Measurements from ENCODE around the gene DNAI2. TPM values are rescaled to one million over a fixed set of nuclear protein-coding genes. Genes with fewer than 3 reads are reported as not detected.

The DNAI2 gene
- total and polyA plus RNA-seq, 8 donors, result 0.11 to 0.77 TPM; not detected in 6

DNA sequence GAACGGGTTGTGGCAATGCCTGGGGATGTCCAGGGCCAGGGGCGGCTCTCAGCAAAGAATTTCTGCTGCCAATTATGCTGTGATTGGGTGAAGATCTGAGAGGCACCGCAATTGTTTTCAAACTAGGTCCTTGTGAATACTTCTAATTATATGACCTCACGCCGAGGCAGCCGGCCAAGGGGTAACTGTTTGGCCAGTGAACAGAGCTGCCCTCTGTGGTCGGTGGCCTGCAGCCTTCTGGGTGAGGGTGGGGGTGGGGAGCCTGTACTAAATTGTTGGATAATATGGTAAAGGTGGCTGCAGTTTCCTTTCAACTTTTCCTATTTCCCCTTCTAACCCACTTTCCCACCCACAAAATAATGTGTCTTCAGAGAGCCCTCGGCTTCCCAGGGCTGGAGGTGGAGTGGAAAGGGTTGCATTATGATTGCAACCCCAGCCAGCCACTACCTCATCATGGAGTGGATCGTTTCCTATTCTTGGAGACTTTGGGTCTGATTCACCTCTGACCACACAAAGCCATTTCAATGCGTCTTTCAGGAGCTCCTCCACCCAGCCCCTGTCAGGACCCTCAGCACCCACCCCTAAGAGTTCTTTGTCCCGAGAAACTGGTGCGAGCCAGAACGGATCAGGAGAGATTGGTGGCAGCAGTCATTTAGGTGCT, 2.0 kb upstream of the DNAI2 start:
- Histone ChIP-seq H3K27me3 (no peaks in the 10 kb centered on the region), H3K9me3 (no peaks in the 10 kb centered on the region), H3K4me3 (no peak overlapping the region), H3K27ac (no peak overlapping the region), H3K36me3 (no peaks in the 10 kb centered on the region), H3K4me1 (peaks cover 0 to 3% (median 0%) of the 10 kb centered on the region in 3 donors)
- no peak for DNase-seq
- intact Hi-C loops (cut with DNase I), result no loop called here
- 43 to 48% methylated on average over 13 of the region's 13 CpGs for WGBS, 2 donors
- TF ChIP-seq, protein P1, sequence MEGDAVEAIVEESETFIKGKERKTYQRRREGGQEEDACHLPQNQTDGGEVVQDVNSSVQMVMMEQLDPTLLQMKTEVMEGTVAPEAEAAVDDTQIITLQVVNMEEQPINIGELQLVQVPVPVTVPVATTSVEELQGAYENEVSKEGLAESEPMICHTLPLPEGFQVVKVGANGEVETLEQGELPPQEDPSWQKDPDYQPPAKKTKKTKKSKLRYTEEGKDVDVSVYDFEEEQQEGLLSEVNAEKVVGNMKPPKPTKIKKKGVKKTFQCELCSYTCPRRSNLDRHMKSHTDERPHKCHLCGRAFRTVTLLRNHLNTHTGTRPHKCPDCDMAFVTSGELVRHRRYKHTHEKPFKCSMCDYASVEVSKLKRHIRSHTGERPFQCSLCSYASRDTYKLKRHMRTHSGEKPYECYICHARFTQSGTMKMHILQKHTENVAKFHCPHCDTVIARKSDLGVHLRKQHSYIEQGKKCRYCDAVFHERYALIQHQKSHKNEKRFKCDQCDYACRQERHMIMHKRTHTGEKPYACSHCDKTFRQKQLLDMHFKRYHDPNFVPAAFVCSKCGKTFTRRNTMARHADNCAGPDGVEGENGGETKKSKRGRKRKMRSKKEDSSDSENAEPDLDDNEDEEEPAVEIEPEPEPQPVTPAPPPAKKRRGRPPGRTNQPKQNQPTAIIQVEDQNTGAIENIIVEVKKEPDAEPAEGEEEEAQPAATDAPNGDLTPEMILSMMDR (IDR thresholded peaks at IDR 0.05), result no peak
- peak in 2 of 4 donors; percentile 24 to 33 for ATAC-seq
- no peak for FAIRE-seq

DNA sequence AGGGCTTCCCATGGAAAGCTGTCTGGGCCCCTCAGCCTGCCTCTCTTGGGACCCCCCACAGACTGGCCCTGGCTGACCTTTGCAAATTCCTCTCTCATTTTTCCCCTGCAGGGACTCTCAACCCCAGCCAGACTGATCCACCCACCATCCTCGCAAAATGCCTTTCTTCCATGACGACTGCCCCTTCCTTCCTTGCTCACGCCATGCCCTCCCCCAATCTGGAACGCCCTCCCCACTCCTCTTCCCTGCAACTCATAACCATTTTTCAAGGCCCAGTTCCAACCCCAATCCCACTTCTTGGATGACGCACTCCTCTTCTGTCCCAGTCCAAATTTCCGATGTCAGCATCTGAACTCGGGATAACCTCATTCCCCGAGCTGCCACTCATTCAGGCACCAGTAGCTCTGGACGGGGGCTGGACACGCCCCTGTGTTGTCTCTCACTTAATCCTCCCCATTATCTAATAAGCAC, 1.3 kb upstream of the DNAI2 start:
- H3K36me3 ChIP-seq, result no peaks in the 10 kb centered on the region
- no peak overlapping the region for H3K4me3 ChIP-seq
- FAIRE-seq, result no peak
- ATAC-seq, result peak in 2 of 4 donors; percentile 17 to 20
- H3K27ac ChIP-seq, result no peak overlapping the region
- no peaks in the 10 kb centered on the region for H3K27me3 ChIP-seq
- WGBS, 2 donors, result 51 to 64% methylated on average over 10 of the region's 10 CpGs
- TF ChIP-seq, protein P1 (IDR thresholded peaks at IDR 0.05), result no peak
- intact Hi-C loops (cut with DNase I), result no loop called here
- H3K4me1 ChIP-seq, result peaks cover 0 to 3% (median 0%) of the 10 kb centered on the region in 3 donors
- DNase-seq, result no peak
- H3K9me3 ChIP-seq, result no peaks in the 10 kb centered on the region

DNA sequence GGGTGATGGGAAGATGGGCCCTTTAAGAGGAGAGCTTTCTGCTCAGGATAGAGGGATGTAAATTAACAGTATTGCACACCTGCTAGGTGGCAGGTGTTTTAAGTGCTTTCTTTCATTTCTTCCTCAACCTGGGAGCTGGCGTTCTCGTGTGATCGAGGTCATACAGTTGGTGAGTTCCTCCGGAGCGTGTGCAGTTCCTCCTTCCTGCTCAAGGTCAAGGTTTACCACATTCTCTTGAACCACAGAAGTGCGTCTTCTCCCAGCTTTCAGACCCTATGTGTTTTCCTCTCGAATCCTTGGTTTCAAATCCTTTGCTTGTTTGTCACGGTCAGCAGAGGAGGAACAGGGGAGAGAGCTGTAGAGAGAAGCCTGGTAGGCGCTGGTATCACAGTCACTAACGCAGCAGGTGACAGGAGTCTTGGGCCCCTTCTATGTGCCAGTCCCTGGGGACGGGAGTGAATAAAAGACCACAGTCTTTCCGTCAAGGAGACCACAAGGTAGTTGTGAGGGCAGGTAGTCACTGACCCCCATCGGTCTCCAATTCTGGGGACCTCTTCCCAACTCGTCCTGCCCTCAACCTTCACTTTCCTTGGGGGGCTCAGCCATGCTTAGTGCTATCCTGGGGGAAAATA, 791 bp downstream of the DNAI2 start:
- Histone ChIP-seq H3K27me3 (no peaks in the 10 kb centered on the region), H3K4me1 (peaks cover 0 to 3% (median 0%) of the 10 kb centered on the region in 3 donors), H3K4me3 (no peak overlapping the region), H3K36me3 (no peaks in the 10 kb centered on the region), H3K9me3 (no peaks in the 10 kb centered on the region), H3K27ac (no peak overlapping the region)
- ATAC-seq (no peak), DNase-seq (no peak), FAIRE-seq (no peak)
- intact Hi-C loops (cut with DNase I), result no loop called here
- 31 to 41% methylated on average over 14 of the region's 14 CpGs for WGBS, 2 donors
- TF ChIP-seq, protein P1 (IDR thresholded peaks at IDR 0.05), result no peak

DNA sequence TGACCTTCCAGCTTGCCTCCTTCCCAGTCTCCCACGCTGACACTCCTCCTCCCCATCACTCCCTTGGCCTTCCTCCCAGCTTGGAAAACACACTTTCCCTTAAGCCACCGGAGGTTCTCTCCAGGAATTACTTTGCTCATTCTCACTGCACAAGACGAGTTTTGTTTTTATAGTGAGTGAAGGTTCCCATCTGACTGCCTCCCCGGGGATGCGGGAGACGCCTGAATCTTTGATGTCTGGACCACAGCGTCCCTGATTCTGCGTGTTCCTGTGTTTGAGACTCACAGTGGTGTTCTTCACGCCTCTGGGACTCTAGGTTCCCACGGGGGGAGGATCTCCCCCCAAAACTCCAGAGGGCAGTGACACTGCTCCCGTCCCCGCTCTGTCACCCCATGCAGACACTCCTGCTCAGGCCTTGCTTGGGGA, 2.0 kb downstream of the DNAI2 start:
- no peak overlapping the region for H3K27ac ChIP-seq
- H3K9me3 ChIP-seq, result no peaks in the 10 kb centered on the region
- H3K4me3 ChIP-seq, result no peak overlapping the region
- H3K27me3 ChIP-seq, result no peaks in the 10 kb centered on the region
- no peaks in the 10 kb centered on the region for H3K36me3 ChIP-seq
- TF ChIP-seq, protein P1 (IDR thresholded peaks at IDR 0.05), result no peak
- intact Hi-C loops (cut with DNase I), result no loop called here
- FAIRE-seq (no peak), DNase-seq (no peak), ATAC-seq (peak in 3 of 4 donors; percentile 20 to 39 (median 36))
- H3K4me1 ChIP-seq, result peaks cover 0 to 3% (median 0%) of the 10 kb centered on the region in 3 donors
- WGBS, 2 donors, result 50 to 63% methylated on average over 12 of the region's 12 CpGs
